Naive thymus-derived CD4-positive, alpha-beta T cell (primary cell): ENCODE results near the gene ESM1. TPM values are rescaled to one million over a fixed set of nuclear protein-coding genes. Genes with fewer than 3 reads are reported as not detected.

Experiments used
- ATAC-seq: fragments of 150-1000 bp; cut with Tn5 transposase; 2 replicates; pipeline ENCODE4 v1.10.0; 2021; ENCODE audit warnings: mild to moderate bottlenecking, moderate library complexity
- CTCF ChIA-PET: fragments of 350-600 bp; sonication (Branson Sonifier 250); formaldehyde crosslinking; loops from one replicate; lab custom pipeline; 2021; ENCODE audit warnings: antibody characterized with exemption; lab: Charles Lee
- POLR2A ChIA-PET: fragments of 350-600 bp; sonication (Branson Sonifier 250); formaldehyde crosslinking; loops from one replicate; lab custom pipeline; 2021; ENCODE audit warnings: antibody characterized with exemption, inconsistent platforms; lab: Charles Lee
- DNase-seq, 9 donors: peaks; one replicate each; pipeline versions ENCODE4 v3.0.0 to v3.0.0-alpha.2; 2020 to 2022; ENCODE audit warnings: mixed read lengths in 1 of 9
- H3K27ac ChIP-seq: one replicate; pipeline ENCODE4 v1.7.0; 2013; ENCODE audit warnings: mild to moderate bottlenecking, low read depth, low read length, moderate library complexity
- H3K27me3 ChIP-seq, 2 donors: one replicate each; pipeline ENCODE4 v1.7.0; 2013; ENCODE audit warnings: low read length in 2 of 2, mild to moderate bottlenecking in 2 of 2, moderate library complexity in 2 of 2; ENCODE audit not compliant: control insufficient read depth in 2 of 2, insufficient read depth in 2 of 2
- H3K36me3 ChIP-seq, 3 experiments: 1 replicate in 2 of 3; 2 replicates in 1 of 3; pipeline ENCODE4 v1.7.0; 2013; ENCODE audit warnings: low read length in 3 of 3, mild to moderate bottlenecking in 3 of 3, moderate library complexity in 1 of 3; ENCODE audit not compliant: insufficient read depth in 3 of 3, control insufficient read depth in 2 of 3
- H3K4me1 ChIP-seq, 2 donors: one replicate each; pipeline ENCODE4 v1.7.0; 2013; ENCODE audit warnings: low read length in 2 of 2, mild to moderate bottlenecking in 2 of 2, moderate library complexity in 1 of 2; ENCODE audit not compliant: control insufficient read depth in 2 of 2, insufficient read depth in 2 of 2
- H3K4me3 ChIP-seq: 2 replicates; pipeline ENCODE4 v1.7.0; 2013; ENCODE audit warnings: mild to moderate bottlenecking, low read length
- H3K9me3 ChIP-seq, 3 experiments: 1 replicate in 2 of 3; 2 replicates in 1 of 3; pipeline ENCODE4 v1.7.0; 2013; ENCODE audit warnings: low read length in 3 of 3; ENCODE audit not compliant: control insufficient read depth in 2 of 3
- H3K27ac Mint-ChIP-seq, 9 donors: one replicate each; pipeline ENCODE4 v1.8.0; 2020 to 2022; ENCODE audit warnings: mixed read lengths in 9 of 9, mild to moderate bottlenecking in 8 of 9, moderate library complexity in 5 of 9, inconsistent platforms in 2 of 9
- H3K27me3 Mint-ChIP-seq, 5 donors: one replicate each; pipeline ENCODE4 v1.8.0; 2021 to 2022; ENCODE audit warnings: mixed read lengths in 5 of 5, mild to moderate bottlenecking in 1 of 5
- H3K36me3 Mint-ChIP-seq, 5 donors: one replicate each; pipeline ENCODE4 v1.8.0; 2020 to 2022; ENCODE audit warnings: mixed read lengths in 5 of 5, mild to moderate bottlenecking in 3 of 5, inconsistent platforms in 1 of 5
- H3K4me1 Mint-ChIP-seq, 7 donors: one replicate each; pipeline ENCODE4 v1.8.0; 2020 to 2022; ENCODE audit warnings: mixed read lengths in 7 of 7, mild to moderate bottlenecking in 3 of 7, inconsistent platforms in 1 of 7
- H3K4me3 Mint-ChIP-seq, 10 donors: one replicate each; pipeline ENCODE4 v1.8.0; 2020 to 2022; ENCODE audit warnings: mild to moderate bottlenecking in 10 of 10, mixed read lengths in 10 of 10, moderate library complexity in 6 of 10, inconsistent platforms in 2 of 10
- H3K9me3 Mint-ChIP-seq, 11 donors: one replicate each; pipeline ENCODE4 v1.8.0; 2020 to 2022; ENCODE audit warnings: mixed read lengths in 11 of 11, mild to moderate bottlenecking in 4 of 11, inconsistent platforms in 1 of 11, moderate library complexity in 1 of 11
- intact Hi-C, 2 donors: fragments of 100-400 bp; cut with micrococcal nuclease; formaldehyde crosslinking; loops; one replicate each; pipeline ENCODE4 v1.15.1; 2023
- polyA plus RNA-seq, 2 donors: library from polyadenylated mRNA; unstranded; fragments of 300-500 nt; fragmentation: Illumina TruSeq; gene quantifications; one replicate each; pipeline ENCODE4 v1.2.3, GENCODE V29; 2021
- total RNA-seq, 6 experiments: library from RNA in 5 of 6; stranded (reverse) in 5 of 6; gene quantifications; 1 replicate in 5 of 6; 2 replicates in 1 of 6; pipeline ENCODE4 v1.2.3 and lab custom pipeline; 2021 to 2026

The ESM1 gene, protein sequence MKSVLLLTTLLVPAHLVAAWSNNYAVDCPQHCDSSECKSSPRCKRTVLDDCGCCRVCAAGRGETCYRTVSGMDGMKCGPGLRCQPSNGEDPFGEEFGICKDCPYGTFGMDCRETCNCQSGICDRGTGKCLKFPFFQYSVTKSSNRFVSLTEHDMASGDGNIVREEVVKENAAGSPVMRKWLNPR
- total RNA-seq (1 to 10 TPM in 1 of 5 experiments, under 1 TPM in 1, not detected in 3; 0.39 to 1.2 TPM), polyA plus RNA-seq (not detected), total RNA-seq (lab: John Stamatoyannopoulos, UW) (not detected)

DNA sequence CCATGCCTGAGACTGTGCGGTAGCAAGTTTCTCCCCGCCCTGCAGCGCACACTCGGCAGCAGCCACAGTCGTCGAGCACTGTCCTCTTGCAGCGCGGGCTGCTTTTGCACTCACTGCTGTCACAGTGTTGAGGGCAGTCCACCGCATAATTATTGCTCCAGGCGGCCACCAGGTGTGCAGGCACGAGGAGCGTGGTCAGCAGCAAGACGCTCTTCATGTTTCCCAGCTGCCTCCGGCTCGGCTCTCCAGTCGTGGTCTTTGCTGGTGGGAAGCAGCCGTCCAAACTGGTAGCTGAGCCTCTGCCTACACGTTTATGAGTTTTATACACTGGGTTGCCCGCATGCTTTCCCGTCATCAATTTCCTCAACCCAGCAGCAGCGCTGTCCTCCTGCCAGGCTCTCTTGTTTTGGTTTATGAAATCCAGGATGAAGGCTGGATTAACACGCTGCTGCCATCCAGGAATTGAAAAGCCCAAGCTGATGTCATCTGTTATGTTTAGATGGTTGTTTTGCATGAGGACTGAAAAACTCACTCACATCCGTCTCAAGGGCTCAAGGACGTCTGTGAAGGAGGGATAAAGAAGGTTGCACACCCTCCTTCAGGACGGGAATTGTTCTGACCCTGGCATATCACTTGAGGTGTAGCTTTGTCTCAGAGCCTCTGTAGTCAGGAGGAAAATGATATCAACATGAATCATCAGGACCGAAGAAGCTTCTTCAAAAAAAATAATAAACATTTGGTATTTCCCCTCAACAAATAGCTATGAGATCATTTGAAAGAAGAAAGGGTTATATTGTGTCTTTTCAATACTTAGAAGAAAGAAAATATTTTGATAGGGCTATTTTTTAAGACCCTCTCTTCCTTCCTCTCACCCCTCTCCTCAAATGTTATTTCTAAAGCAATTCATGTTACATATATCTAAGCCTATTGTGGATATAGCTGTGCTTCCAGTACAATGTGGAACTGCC is at the start of gene ESM1:
Gene ESM1 (minus strand): TSS at position 293 of the 968 bp plus-strand sequence. CDS start 76 bp downstream, at position 217.
- peak within 1 kb of the TSS; percentile 11 to 68 (median 47) for H3K4me3 Mint-ChIP-seq
- H3K36me3 Mint-ChIP-seq = peaks cover 0 to 18% (median 0%) of the 10 kb centered on the region in 5 donors
- Histone ChIP-seq H3K9me3 (no peaks in the 10 kb centered on the region), H3K36me3 (no peaks in the 10 kb centered on the region), H3K4me1 (peaks cover 15 to 37% of the 10 kb centered on the region in 2 donors), H3K27ac (no peak within 1 kb of the TSS), H3K4me3 (no peak within 1 kb of the TSS), H3K27me3 (no peaks in the 10 kb centered on the region)
- H3K9me3 Mint-ChIP-seq = peaks cover 0 to 5% (median 0%) of the 10 kb centered on the region in 11 donors
- DNase-seq = peak in 1 of 9 donors; percentile 5
- CTCF ChIA-PET = interaction anchor here (1.5 kb wide), 1 partner anchor 41 kb away, joined by 6 read pairs; no protein-coding TSS in a partner anchor
- peak; percentile 36 for ATAC-seq
- intact Hi-C loops = loop anchor here (5.0 kb wide), 2 partner anchors 33 to 117 kb away; partner anchors contain the start of gene GZMA (in 1 of the 2)
- peaks cover 0 to 36% (median 4%) of the 10 kb centered on the region in 5 donors for H3K27me3 Mint-ChIP-seq
- H3K4me1 Mint-ChIP-seq = peaks cover 18 to 65% (median 54%) of the 10 kb centered on the region in 7 donors
- POLR2A ChIA-PET = interaction anchor here (0.6 kb wide), 1 partner anchor 1834 kb away, joined by 3 read pairs; no protein-coding TSS in a partner anchor
- peak within 1 kb of the TSS in 2 of 9 donors; percentile 52 to 77 for H3K27ac Mint-ChIP-seq

DNA sequence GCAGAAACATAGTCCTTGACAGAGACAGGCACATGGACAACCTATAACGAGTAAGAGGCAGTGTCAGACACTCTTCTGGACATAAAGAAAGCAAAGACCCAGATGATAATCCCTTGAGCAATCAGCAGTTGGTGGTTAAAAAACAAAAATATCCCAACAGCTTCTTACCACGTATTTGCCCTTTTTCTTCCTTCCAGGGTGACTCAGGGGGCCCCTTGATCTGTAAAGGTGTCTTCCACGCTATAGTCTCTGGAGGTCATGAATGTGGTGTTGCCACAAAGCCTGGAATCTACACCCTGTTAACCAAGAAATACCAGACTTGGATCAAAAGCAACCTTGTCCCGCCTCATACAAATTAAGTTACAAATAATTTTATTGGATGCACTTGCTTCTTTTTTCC is 48.2 kb upstream of the ESM1 start:
- H3K27me3 ChIP-seq = no peaks in the 10 kb centered on the region
- no peaks in the 10 kb centered on the region for H3K9me3 ChIP-seq
- CTCF ChIA-PET = no interaction called here
- no peaks in the 10 kb centered on the region for H3K27me3 Mint-ChIP-seq
- peaks cover 23 to 73% (median 56%) of the 10 kb centered on the region in 7 donors for H3K4me1 Mint-ChIP-seq
- ATAC-seq (no peak), DNase-seq (no peak)
- H3K4me1 ChIP-seq = peaks cover 19 to 50% of the 10 kb centered on the region in 2 donors
- peaks cover 0 to 16% (median 0%) of the 10 kb centered on the region in 3 experiments for H3K36me3 ChIP-seq
- POLR2A ChIA-PET = interaction anchor here (0.7 kb wide), 1 partner anchor 14 kb away, joined by 3 read pairs; no protein-coding TSS in a partner anchor
- no peak overlapping the region for H3K27ac ChIP-seq
- no peak overlapping the region for H3K4me3 ChIP-seq
- no peak overlapping the region for H3K4me3 Mint-ChIP-seq
- H3K36me3 Mint-ChIP-seq = peaks cover 0 to 48% (median 0%) of the 10 kb centered on the region in 5 donors
- intact Hi-C loops = no loop called here
- H3K27ac Mint-ChIP-seq = peak overlapping the region in 2 of 9 donors; percentile 10 to 35
- peaks cover 0 to 31% (median 0%) of the 10 kb centered on the region in 11 donors for H3K9me3 Mint-ChIP-seq

DNA sequence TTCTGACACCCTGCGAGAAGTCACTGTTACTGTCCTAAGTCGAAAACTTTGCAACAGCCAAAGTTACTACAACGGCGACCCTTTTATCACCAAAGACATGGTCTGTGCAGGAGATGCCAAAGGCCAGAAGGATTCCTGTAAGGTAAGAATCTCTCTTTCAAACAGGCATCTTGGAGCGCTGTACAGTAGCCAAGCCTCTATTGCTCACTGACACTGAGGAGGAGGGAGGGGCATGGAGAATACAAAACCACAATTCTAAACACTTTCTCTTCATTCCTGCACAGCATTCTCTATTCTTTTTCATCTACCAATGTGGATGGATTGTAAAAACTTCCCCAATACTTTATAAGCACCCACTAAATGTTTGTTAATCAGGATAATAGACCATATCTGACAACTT is 46.1 kb upstream of the ESM1 start:
- DNase-seq (no peak), ATAC-seq (no peak)
- Histone ChIP-seq H3K27ac (no peak overlapping the region), H3K9me3 (no peaks in the 10 kb centered on the region), H3K4me1 (peaks cover 24 to 45% of the 10 kb centered on the region in 2 donors), H3K27me3 (no peaks in the 10 kb centered on the region), H3K4me3 (no peak overlapping the region), H3K36me3 (peaks cover 0 to 16% (median 0%) of the 10 kb centered on the region in 3 experiments)
- Mint-ChIP-seq H3K36me3 (peaks cover 0 to 61% (median 0%) of the 10 kb centered on the region in 5 donors), H3K27ac (peak overlapping the region in 4 of 9 donors; percentile 12 to 45 (median 36)), H3K4me3 (no peak overlapping the region), H3K27me3 (no peaks in the 10 kb centered on the region), H3K9me3 (peaks cover 0 to 41% (median 0%) of the 10 kb centered on the region in 11 donors), H3K4me1 (peaks cover 37 to 74% (median 56%) of the 10 kb centered on the region in 7 donors)
- intact Hi-C loops = no loop called here
- POLR2A ChIA-PET = no interaction called here
- CTCF ChIA-PET = no interaction called here

DNA sequence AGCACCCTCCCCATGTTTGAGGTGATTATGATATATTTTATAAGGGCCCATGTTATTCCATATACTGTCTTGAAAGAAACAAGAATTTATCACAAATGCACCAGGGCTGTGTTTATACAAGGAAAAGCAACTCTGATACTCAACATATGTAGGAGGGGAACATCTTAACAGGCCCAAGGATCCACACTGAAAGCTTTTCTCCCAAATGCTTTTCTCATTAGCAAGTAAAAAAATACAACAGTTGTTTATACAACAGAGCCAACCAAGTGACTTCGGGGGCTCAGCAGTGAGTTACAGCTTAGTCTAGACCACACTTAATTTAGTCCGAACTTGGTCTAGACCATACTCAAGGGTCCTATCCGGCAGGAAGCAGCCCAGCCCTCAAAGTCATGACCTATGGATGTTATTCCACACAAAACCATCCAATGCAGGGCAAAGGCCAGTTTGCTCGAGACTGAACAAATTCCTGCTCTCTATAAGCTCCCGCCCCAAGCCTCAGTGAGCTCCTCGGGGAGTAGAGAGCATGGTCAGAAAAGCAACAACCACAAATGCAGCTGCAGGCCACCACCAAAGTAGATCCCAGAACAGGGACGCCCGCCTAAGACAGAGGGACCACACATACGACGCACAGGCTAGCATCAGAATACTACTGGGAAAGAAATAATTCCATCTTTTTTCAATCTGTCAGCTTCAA is 45.4 kb upstream of the ESM1 start:
- ChIA-PET POLR2A (interaction anchor here (1.0 kb wide), 1 partner anchor 9 kb away, joined by 4 read pairs; no protein-coding TSS in a partner anchor), CTCF (no interaction called here)
- Histone ChIP-seq H3K27ac (no peak overlapping the region), H3K36me3 (peaks cover 0 to 16% (median 0%) of the 10 kb centered on the region in 3 experiments), H3K4me3 (no peak overlapping the region), H3K27me3 (no peaks in the 10 kb centered on the region), H3K4me1 (peaks cover 23 to 43% of the 10 kb centered on the region in 2 donors), H3K9me3 (no peaks in the 10 kb centered on the region)
- Mint-ChIP-seq H3K36me3 (peaks cover 0 to 64% (median 0%) of the 10 kb centered on the region in 5 donors), H3K27me3 (no peaks in the 10 kb centered on the region), H3K4me1 (peaks cover 37 to 80% (median 61%) of the 10 kb centered on the region in 7 donors), H3K4me3 (no peak overlapping the region), H3K9me3 (peaks cover 0 to 41% (median 0%) of the 10 kb centered on the region in 11 donors), H3K27ac (peak overlapping the region in 3 of 9 donors; percentile 29 to 45 (median 42))
- DNase-seq (no peak), ATAC-seq (no peak)
- intact Hi-C loops = no loop called here

DNA sequence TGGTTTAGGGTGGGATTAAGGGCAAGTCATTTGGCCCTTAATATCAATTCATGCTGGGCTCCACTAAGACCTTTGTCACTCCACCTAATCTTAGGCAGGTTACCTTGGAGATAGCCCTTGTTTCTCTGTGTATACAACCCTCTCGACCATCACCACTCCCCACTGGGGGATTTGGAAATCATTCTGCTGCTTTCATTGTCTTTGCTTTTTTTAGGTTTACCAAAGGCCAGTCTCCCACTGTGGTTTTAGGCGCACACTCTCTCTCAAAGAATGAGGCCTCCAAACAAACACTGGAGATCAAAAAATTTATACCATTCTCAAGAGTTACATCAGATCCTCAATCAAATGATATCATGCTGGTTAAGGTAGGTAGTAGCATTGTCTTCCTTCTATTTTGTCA is 44.8 kb upstream of the ESM1 start:
- Mint-ChIP-seq H3K4me1 (peaks cover 34 to 82% (median 63%) of the 10 kb centered on the region in 7 donors), H3K4me3 (peak overlapping the region in 1 of 10 donors; percentile 37), H3K27ac (peak overlapping the region in 6 of 9 donors; percentile 3 to 38 (median 26)), H3K27me3 (no peaks in the 10 kb centered on the region), H3K9me3 (peaks cover 0 to 38% (median 0%) of the 10 kb centered on the region in 11 donors), H3K36me3 (peaks cover 0 to 64% (median 0%) of the 10 kb centered on the region in 5 donors)
- H3K4me3 ChIP-seq = no peak overlapping the region
- H3K27ac ChIP-seq = no peak overlapping the region
- intact Hi-C loops = no loop called here
- ChIA-PET CTCF (no interaction called here), POLR2A (interaction anchor here (1.0 kb wide), 1 partner anchor 8 kb away, joined by 4 read pairs; no protein-coding TSS in a partner anchor)
- H3K4me1 ChIP-seq = peaks cover 23 to 39% of the 10 kb centered on the region in 2 donors
- no peaks in the 10 kb centered on the region for H3K27me3 ChIP-seq
- DNase-seq (no peak), ATAC-seq (no peak)
- H3K36me3 ChIP-seq = peaks cover 0 to 16% (median 0%) of the 10 kb centered on the region in 3 experiments
- no peaks in the 10 kb centered on the region for H3K9me3 ChIP-seq
